ENCODE results near the gene PCDHGA1. TPM values are rescaled to one million over a fixed set of nuclear protein-coding genes. Genes with fewer than 3 reads are reported as not detected.
"Not testable (repeated sequence)": the region's sequence is repeated elsewhere in the genome, so short reads cannot be mapped to it uniquely, and the experiment has no call there.

The PCDHGA1 gene
- total RNA-seq, 2 donors from 2014 or later = 0.11 TPM; not detected in 1

- peaks cover 52 to 63% of the 10 kb centered on the region in 2 donors for H3K36me3 Mint-ChIP-seq
- H3K9me3 Mint-ChIP-seq = peaks cover 41 to 51% of the 10 kb centered on the region in 2 donors
- ATAC-seq = no peak
- peak within 1 kb of the TSS in 1 of 2 donors; percentile 55 for H3K27ac Mint-ChIP-seq
- DNase-seq (ENCODE audit: low spot score in 2 of 2) = no peak
Measured at GRCh38 chr5:141363952-141364660, 33.8 kb downstream of the PCDHGA1 start, which contains the start of gene PCDHGA5. TSS of gene PCDHGA5 (plus strand) at chr5:141364162. CDS start at chr5:141364331, 169 bp downstream.

- peaks cover 33 to 51% of the 10 kb centered on the region in 2 donors for H3K9me3 Mint-ChIP-seq
- H3K27ac Mint-ChIP-seq = no peak overlapping the region
- no peak for ATAC-seq
- DNase-seq (ENCODE audit: low spot score in 2 of 2) = no peak
- H3K36me3 Mint-ChIP-seq = peaks cover 48 to 52% of the 10 kb centered on the region in 2 donors
Measured at GRCh38 chr5:141366016-141366896, 35.9 kb downstream of the PCDHGA1 start.

- ATAC-seq = peak; percentile 37 to 69
- no peak for DNase-seq (ENCODE audit: low spot score in 2 of 2)
- Mint-ChIP-seq H3K36me3 (peaks cover 49 to 55% of the 10 kb centered on the region in 2 donors), H3K27ac (peak within 1 kb of the TSS in 1 of 2 donors; percentile 36), H3K9me3 (peaks cover 25 to 40% of the 10 kb centered on the region in 2 donors)
Measured at GRCh38 chr5:141369994-141370848, 39.9 kb downstream of the PCDHGA1 start, which contains the start of gene PCDHGB3. TSS of gene PCDHGB3 (plus strand) at chr5:141370242. CDS start at chr5:141370395, 153 bp downstream.

- DNase-seq (ENCODE audit: low spot score in 2 of 2) (no peak), ATAC-seq (no peak)
- H3K27ac Mint-ChIP-seq = no peak overlapping the region
- peaks cover 18 to 33% of the 10 kb centered on the region in 2 donors for H3K9me3 Mint-ChIP-seq
- H3K36me3 Mint-ChIP-seq = peaks cover 52 to 53% of the 10 kb centered on the region in 2 donors
Measured at GRCh38 chr5:141371572-141372475, 41.5 kb downstream of the PCDHGA1 start.

- DNase-seq (ENCODE audit: low spot score in 2 of 2) (no peak), ATAC-seq (no peak)
- no peak within 1 kb of the TSS for H3K27ac Mint-ChIP-seq
- H3K36me3 Mint-ChIP-seq = peaks cover 52 to 53% of the 10 kb centered on the region in 2 donors
- H3K9me3 Mint-ChIP-seq = peaks cover 18 to 33% of the 10 kb centered on the region in 2 donors
Measured at GRCh38 chr5:141373673-141374317, 43.5 kb downstream of the PCDHGA1 start, which contains the start of gene PCDHGA6. TSS of gene PCDHGA6 (plus strand) at chr5:141373891. CDS start at chr5:141374084, 193 bp downstream.

GRCh38 chr5:141374627-141375026 is 44.3 kb downstream of the PCDHGA1 start:
- peaks cover 18 to 33% of the 10 kb centered on the region in 2 donors for H3K9me3 Mint-ChIP-seq
- no peak for ATAC-seq
- H3K27ac Mint-ChIP-seq = no peak overlapping the region
- DNase-seq (ENCODE audit: low spot score in 2 of 2) = no peak
- H3K36me3 Mint-ChIP-seq = peaks cover 52 to 53% of the 10 kb centered on the region in 2 donors

GRCh38 chr5:141375444-141376155 is 45.3 kb downstream of the PCDHGA1 start:
- DNase-seq (ENCODE audit: low spot score in 2 of 2); H3K27ac Mint-ChIP-seq; ATAC-seq: not testable (repeated sequence)
- Mint-ChIP-seq H3K9me3 (peaks cover 18 to 32% of the 10 kb centered on the region in 2 donors), H3K36me3 (peaks cover 46 to 51% of the 10 kb centered on the region in 2 donors)

GRCh38 chr5:141382469-141383294 is 52.4 kb downstream of the PCDHGA1 start, which contains the start of gene PCDHGA7:
TSS of gene PCDHGA7 (plus strand) at chr5:141382742. CDS start at chr5:141382900, 158 bp downstream.
- Mint-ChIP-seq H3K9me3 (peaks cover 4% of the 10 kb centered on the region in 2 donors), H3K27ac (peak within 1 kb of the TSS in 1 of 2 donors; percentile 44), H3K36me3 (peaks cover 30 to 31% of the 10 kb centered on the region in 2 donors)
- ATAC-seq (no peak), DNase-seq (ENCODE audit: low spot score in 2 of 2) (no peak)

- no peak for DNase-seq (ENCODE audit: low spot score in 2 of 2)
- Mint-ChIP-seq H3K36me3 (peaks cover 33% of the 10 kb centered on the region in 2 donors), H3K27ac (no peak overlapping the region), H3K9me3 (peaks cover 4 to 6% of the 10 kb centered on the region in 2 donors)
- ATAC-seq = no peak
Measured at GRCh38 chr5:141383345-141383744, 53.0 kb downstream of the PCDHGA1 start.

- peaks cover 44 to 46% of the 10 kb centered on the region in 2 donors for H3K36me3 Mint-ChIP-seq
- ATAC-seq (no peak), DNase-seq (ENCODE audit: low spot score in 2 of 2) (no peak)
- no peak overlapping the region for H3K27ac Mint-ChIP-seq
- H3K9me3 Mint-ChIP-seq = peaks cover 12 to 14% of the 10 kb centered on the region in 2 donors
Measured at GRCh38 chr5:141384471-141385267, 54.4 kb downstream of the PCDHGA1 start.

GRCh38 chr5:141387557-141388311 is 57.4 kb downstream of the PCDHGA1 start, which contains the start of gene PCDHGB4:
TSS of gene PCDHGB4 (plus strand) at chr5:141387698. CDS start at chr5:141387885, 187 bp downstream.
- not testable (repeated sequence) for H3K27ac Mint-ChIP-seq; DNase-seq (ENCODE audit: low spot score in 2 of 2)
- peak; percentile 68 to 75 for ATAC-seq
- Mint-ChIP-seq H3K9me3 (peaks cover 19 to 25% of the 10 kb centered on the region in 2 donors), H3K36me3 (peaks cover 51 to 53% of the 10 kb centered on the region in 2 donors)

GRCh38 chr5:141388661-141389060 is 58.3 kb downstream of the PCDHGA1 start:
- DNase-seq (ENCODE audit: low spot score in 2 of 2) (no peak), ATAC-seq (no peak)
- Mint-ChIP-seq H3K27ac (no peak overlapping the region), H3K9me3 (peaks cover 15 to 23% of the 10 kb centered on the region in 2 donors), H3K36me3 (peaks cover 49 to 53% of the 10 kb centered on the region in 2 donors)
